ENCODE results near the gene AMTN.

AMTN gene

GRCh38 chr4:70504733-70505132, 13.6 kb upstream of the AMTN start:
- Histone ChIP-seq H3K36me3 (replicated peaks) (no peaks in the 10 kb centered on the region), H3K27ac (no peak overlapping the region), H3K4me3 (ENCODE audit: low read depth, low read length) (no peak overlapping the region), H3K27me3 (replicated peaks) (no peaks in the 10 kb centered on the region)
- TF ChIP-seq CTCF (IDR thresholded peaks at IDR 0.05; ENCODE audit: low read depth, low read length, missing control alignments) = no peak
- no peak for DNase-seq
- in situ Hi-C loops (cut with HindIII; ENCODE audit: low pct_ligation_motif_present, low sequenced_read_pairs) = no loop called here

GRCh38 chr4:70505151-70505748, 13.1 kb upstream of the AMTN start:
- peak; percentile 51 for DNase-seq
- TF ChIP-seq CTCF (IDR thresholded peaks at IDR 0.05; ENCODE audit: low read depth, low read length, missing control alignments) = peak; percentile 100
- H3K27ac ChIP-seq = no peak overlapping the region
- no peaks in the 10 kb centered on the region for H3K36me3 ChIP-seq (replicated peaks)
- H3K27me3 ChIP-seq (replicated peaks) = no peaks in the 10 kb centered on the region
- in situ Hi-C loops (cut with HindIII; ENCODE audit: low pct_ligation_motif_present, low sequenced_read_pairs) = no loop called here
- no peak overlapping the region for H3K4me3 ChIP-seq (ENCODE audit: low read depth, low read length)

GRCh38 chr4:70508801-70509200, 9.6 kb upstream of the AMTN start:
- Histone ChIP-seq H3K27me3 (replicated peaks) (no peaks in the 10 kb centered on the region), H3K4me3 (ENCODE audit: low read depth, low read length) (no peak overlapping the region), H3K36me3 (replicated peaks) (no peaks in the 10 kb centered on the region), H3K27ac (no peak overlapping the region)
- no peak for DNase-seq
- TF ChIP-seq CTCF (IDR thresholded peaks at IDR 0.05; ENCODE audit: low read depth, low read length, missing control alignments) = no peak
- in situ Hi-C loops (cut with HindIII; ENCODE audit: low pct_ligation_motif_present, low sequenced_read_pairs) = no loop called here

- Histone ChIP-seq H3K36me3 (replicated peaks) (no peaks in the 10 kb centered on the region), H3K27me3 (replicated peaks) (no peaks in the 10 kb centered on the region), H3K4me3 (ENCODE audit: low read depth, low read length) (no peak overlapping the region), H3K27ac (no peak overlapping the region)
- in situ Hi-C loops (cut with HindIII; ENCODE audit: low pct_ligation_motif_present, low sequenced_read_pairs) = no loop called here
- peak; percentile 21 for TF ChIP-seq CTCF (IDR thresholded peaks at IDR 0.05; ENCODE audit: low read depth, low read length, missing control alignments)
- no peak for DNase-seq
Measured at GRCh38 chr4:70511365-70511764, 7.0 kb upstream of the AMTN start.

- in situ Hi-C loops (cut with HindIII; ENCODE audit: low pct_ligation_motif_present, low sequenced_read_pairs) = no loop called here
- H3K27me3 ChIP-seq (replicated peaks) = no peaks in the 10 kb centered on the region
- peak; percentile 61 for DNase-seq
Measured at GRCh38 chr4:70515367-70516250, 2.8 kb upstream of the AMTN start.

More at GRCh38 chr4:70515367-70516250, 2.8 kb upstream of the AMTN start:
- no peak overlapping the region for H3K4me3 ChIP-seq (ENCODE audit: low read depth, low read length)
- TF ChIP-seq CTCF (IDR thresholded peaks at IDR 0.05; ENCODE audit: low read depth, low read length, missing control alignments) = no peak
- H3K36me3 ChIP-seq (replicated peaks) = no peaks in the 10 kb centered on the region
- H3K27ac ChIP-seq = peak overlapping the region; percentile 48

Measured in brain microvascular endothelial cell (primary cell).